ENCODE data around the gene SLC25A45.

Gene SLC25A45

GRCh38 chr11:65382033-65382803 is at the start of gene SLC25A45:
Gene SLC25A45 (minus strand): TSS chr11:65382646. CDS start chr11:65381951, 695 bp downstream.
- peak; percentile 79 for DNase-seq

- DNase-seq: no peak
These were observed 49.1 kb upstream of the SLC25A45 start for GRCh38 chr11:65431451-65432099.

GRCh38 chr11:65430406-65431217 is 48.2 kb upstream of the SLC25A45 start:
- no peak for DNase-seq

GRCh38 chr11:65429724-65430405 is 47.4 kb upstream of the SLC25A45 start:
- DNase-seq: no peak

GRCh38 chr11:65429068-65429681 is 46.7 kb upstream of the SLC25A45 start:
- DNase-seq: no peak

GRCh38 chr11:65428578-65429067 is 46.2 kb upstream of the SLC25A45 start:
- no peak for DNase-seq

GRCh38 chr11:65427691-65428577 is 45.5 kb upstream of the SLC25A45 start:
- DNase-seq: no peak

GRCh38 chr11:65426839-65427690 is 44.6 kb upstream of the SLC25A45 start:
- DNase-seq: no peak

- DNase-seq: no peak
These were observed 43.8 kb upstream of the SLC25A45 start for GRCh38 chr11:65425971-65426838.

GRCh38 chr11:65425105-65425970 is 42.9 kb upstream of the SLC25A45 start:
- no peak for DNase-seq

GRCh38 chr11:65424205-65425104 is 42.0 kb upstream of the SLC25A45 start:
- no peak for DNase-seq

- no peak for DNase-seq
These were observed 41.2 kb upstream of the SLC25A45 start for GRCh38 chr11:65423516-65424204.

- no peak for DNase-seq
These were observed 40.4 kb upstream of the SLC25A45 start, which contains the start of gene NEAT1 for GRCh38 chr11:65422633-65423515. Gene NEAT1 (plus strand): TSS chr11:65422798.

GRCh38 chr11:65421794-65422632 is 39.6 kb upstream of the SLC25A45 start:
- peak; percentile 87 for DNase-seq
